MM.1S (cell line): ENCODE data around the gene HGS.

ENCODE experiments used
- DNase-seq: peaks from one replicate; pipeline ENCODE4 v3.0.0-alpha.2; 2015
- H2AFZ ChIP-seq: fragments of 300-600 bp; sonication (generic); 2 replicates; pipeline ENCODE4 v1.6.0; 2016; ENCODE audit warnings: antibody characterized with exemption, low read length
- H3F3A ChIP-seq: fragments of 300-600 bp; sonication (generic); 2 replicates; pipeline ENCODE4 v1.6.1; 2016; ENCODE audit warnings: mild to moderate bottlenecking, antibody characterized with exemption, low read length, moderate library complexity, mixed read lengths; ENCODE audit not compliant: insufficient read depth
- H3K27ac ChIP-seq: fragments of 300-600 bp; sonication (generic); 2 replicates; pipeline ENCODE4 v1.5.1; 2016; ENCODE audit warnings: mild to moderate bottlenecking, low read length
- H3K27me3 ChIP-seq: fragments of 300-600 bp; sonication (generic); replicated peaks from 2 replicates; pipeline ENCODE4 v1.6.0; 2016; ENCODE audit warnings: low read length; ENCODE audit not compliant: insufficient read depth
- H3K36me3 ChIP-seq: fragments of 300-600 bp; sonication (generic); replicated peaks from 2 replicates; pipeline ENCODE4 v1.6.1; 2016; ENCODE audit warnings: mild to moderate bottlenecking, low read length, mixed read lengths; ENCODE audit not compliant: insufficient read depth
- H3K4me1 ChIP-seq: fragments of 300-600 bp; sonication (generic); 2 replicates; pipeline ENCODE4 v1.6.1; 2016; ENCODE audit warnings: low read length, mixed read lengths
- H3K4me2 ChIP-seq: fragments of 300-600 bp; sonication (generic); 2 replicates; pipeline ENCODE4 v1.6.0; 2016; ENCODE audit warnings: low read depth, low read length
- H3K4me3 ChIP-seq: fragments of 300-600 bp; sonication (generic); 2 replicates; pipeline ENCODE4 v1.5.1; 2016; ENCODE audit warnings: low read length, mixed read lengths
- H3K79me2 ChIP-seq: fragments of 300-600 bp; sonication (generic); 2 replicates; pipeline ENCODE4 v1.6.1; 2016; ENCODE audit warnings: mixed run types, low read length, mixed read lengths
- H3K9ac ChIP-seq: fragments of 300-600 bp; sonication (generic); 2 replicates; pipeline ENCODE4 v1.6.1; 2016; ENCODE audit warnings: low read length, mixed read lengths
- H3K9me2 ChIP-seq: fragments of 300-600 bp; sonication (generic); replicated peaks from 2 replicates; pipeline ENCODE4 v1.6.1; 2016; ENCODE audit warnings: mild to moderate bottlenecking, low read length, mixed read lengths; ENCODE audit not compliant: insufficient read depth
- H3K9me3 ChIP-seq: fragments of 300-600 bp; sonication (generic); replicated peaks from 2 replicates; pipeline ENCODE4 v1.6.1; 2016; ENCODE audit warnings: mild to moderate bottlenecking, low read length, mixed read lengths; ENCODE audit not compliant: insufficient read depth
- H4K20me1 ChIP-seq: fragments of 300-600 bp; sonication (generic); 2 replicates; pipeline ENCODE4 v1.6.1; 2016; ENCODE audit warnings: mild to moderate bottlenecking, low read length, moderate library complexity, mixed read lengths; ENCODE audit not compliant: insufficient read depth
- EZH2 ChIP-seq: fragments of 300-600 bp; sonication (generic); optimal IDR thresholded peaks from 2 replicates; pipeline ENCODE3; 2017; ENCODE audit warnings: low read depth, mild to moderate bottlenecking, antibody characterized with exemption, low read length, mixed read lengths
- EZH2phosphoT487 ChIP-seq: fragments of 300-600 bp; sonication (generic); IDR thresholded peaks from 2 replicates; pipeline ENCODE4 v1.6.1; 2018; ENCODE audit warnings: antibody characterized with exemption, low read length
- TF ChIP-seq, protein P1 (sequence below): fragments of 300-600 bp; sonication (generic); IDR thresholded peaks from 2 replicates; pipeline ENCODE4 v1.5.1; 2016; ENCODE audit warnings: antibody characterized with exemption, low read length, mixed read lengths

The HGS gene

GRCh38 chr17:81676906-81677305, 6.9 kb upstream of the HGS start:
- Histone ChIP-seq H3F3A (0 out of 2 replicates have a peak, but pooled peaks cover 4% of the 10 kb centered on the region), H3K36me3 (no peaks in the 10 kb centered on the region), H3K79me2 (peaks cover 3% of the 10 kb centered on the region), H4K20me1 (no peaks in the 10 kb centered on the region), H3K9me2 (no peaks in the 10 kb centered on the region), H3K27ac (no peak overlapping the region), H3K4me3 (no peak overlapping the region), H3K27me3 (no peaks in the 10 kb centered on the region), H3K4me2 (no peak overlapping the region), H3K9me3 (no peaks in the 10 kb centered on the region), H3K4me1 (no peaks in the 10 kb centered on the region), H2AFZ (no peak overlapping the region), H3K9ac (no peak overlapping the region)
- no peak for DNase-seq
- TF ChIP-seq EZH2 = no peak
- no peak for TF ChIP-seq EZH2phosphoT487

DNA sequence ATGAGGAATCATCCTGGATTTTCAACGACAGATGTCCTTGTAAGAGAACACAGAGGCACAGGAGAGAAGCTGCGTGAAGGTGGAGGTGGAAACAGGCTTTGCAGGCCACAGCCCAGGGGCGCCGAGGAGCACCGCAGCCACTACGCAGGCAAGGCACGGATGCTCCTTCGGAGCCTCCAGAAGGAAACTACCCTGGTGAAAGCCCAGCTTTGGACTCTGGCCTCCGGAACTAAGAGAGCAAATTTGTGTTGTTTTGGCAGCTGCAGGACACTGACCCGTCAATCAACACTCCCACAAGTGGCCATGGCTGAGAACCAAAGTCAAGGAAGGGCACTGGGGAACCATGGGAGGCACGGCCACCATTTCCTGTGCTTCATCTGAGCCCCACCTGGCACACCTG, 3.7 kb upstream of the HGS start:
- no peaks in the 10 kb centered on the region for H3K36me3 ChIP-seq

GRCh38 chr17:81681672-81682071, 2.1 kb upstream of the HGS start:
- no peaks in the 10 kb centered on the region for H3K9me2 ChIP-seq
- H3K4me3 ChIP-seq = no peak overlapping the region
- H3K9me3 ChIP-seq = no peaks in the 10 kb centered on the region
- TF ChIP-seq, protein P1, sequence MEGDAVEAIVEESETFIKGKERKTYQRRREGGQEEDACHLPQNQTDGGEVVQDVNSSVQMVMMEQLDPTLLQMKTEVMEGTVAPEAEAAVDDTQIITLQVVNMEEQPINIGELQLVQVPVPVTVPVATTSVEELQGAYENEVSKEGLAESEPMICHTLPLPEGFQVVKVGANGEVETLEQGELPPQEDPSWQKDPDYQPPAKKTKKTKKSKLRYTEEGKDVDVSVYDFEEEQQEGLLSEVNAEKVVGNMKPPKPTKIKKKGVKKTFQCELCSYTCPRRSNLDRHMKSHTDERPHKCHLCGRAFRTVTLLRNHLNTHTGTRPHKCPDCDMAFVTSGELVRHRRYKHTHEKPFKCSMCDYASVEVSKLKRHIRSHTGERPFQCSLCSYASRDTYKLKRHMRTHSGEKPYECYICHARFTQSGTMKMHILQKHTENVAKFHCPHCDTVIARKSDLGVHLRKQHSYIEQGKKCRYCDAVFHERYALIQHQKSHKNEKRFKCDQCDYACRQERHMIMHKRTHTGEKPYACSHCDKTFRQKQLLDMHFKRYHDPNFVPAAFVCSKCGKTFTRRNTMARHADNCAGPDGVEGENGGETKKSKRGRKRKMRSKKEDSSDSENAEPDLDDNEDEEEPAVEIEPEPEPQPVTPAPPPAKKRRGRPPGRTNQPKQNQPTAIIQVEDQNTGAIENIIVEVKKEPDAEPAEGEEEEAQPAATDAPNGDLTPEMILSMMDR = no peak
- TF ChIP-seq EZH2phosphoT487 = no peak
- no peak for TF ChIP-seq EZH2
- 0 out of 2 replicates have a peak, but pooled peaks cover 7% of the 10 kb centered on the region for H3K36me3 ChIP-seq
- H4K20me1 ChIP-seq = no peaks in the 10 kb centered on the region
- H2AFZ ChIP-seq = no peak overlapping the region
- H3F3A ChIP-seq = no peaks in the 10 kb centered on the region
- H3K9ac ChIP-seq = no peak overlapping the region
- 0 out of 2 replicates have a peak, but pooled peaks cover 16% of the 10 kb centered on the region for H3K4me1 ChIP-seq
- H3K79me2 ChIP-seq = peaks cover 49% of the 10 kb centered on the region
- no peak for DNase-seq
- H3K4me2 ChIP-seq = no peak overlapping the region
- no peak overlapping the region for H3K27ac ChIP-seq
- no peaks in the 10 kb centered on the region for H3K27me3 ChIP-seq

More for the DNA sequence above, 3.7 kb upstream of the HGS start:
- TF ChIP-seq, protein P1 = no peak
- TF ChIP-seq EZH2 (no peak), EZH2phosphoT487 (no peak)
- Histone ChIP-seq H3K4me3 (no peak overlapping the region), H2AFZ (no peak overlapping the region), H3K27ac (no peak overlapping the region), H3K9me3 (no peaks in the 10 kb centered on the region), H3K4me1 (0 out of 2 replicates have a peak, but pooled peaks cover 9% of the 10 kb centered on the region), H3F3A (no peaks in the 10 kb centered on the region), H3K9ac (no peak overlapping the region), H3K79me2 (peaks cover 34% of the 10 kb centered on the region), H4K20me1 (no peaks in the 10 kb centered on the region), H3K27me3 (no peaks in the 10 kb centered on the region), H3K4me2 (no peak overlapping the region), H3K9me2 (no peaks in the 10 kb centered on the region)
- DNase-seq = no peak

DNA sequence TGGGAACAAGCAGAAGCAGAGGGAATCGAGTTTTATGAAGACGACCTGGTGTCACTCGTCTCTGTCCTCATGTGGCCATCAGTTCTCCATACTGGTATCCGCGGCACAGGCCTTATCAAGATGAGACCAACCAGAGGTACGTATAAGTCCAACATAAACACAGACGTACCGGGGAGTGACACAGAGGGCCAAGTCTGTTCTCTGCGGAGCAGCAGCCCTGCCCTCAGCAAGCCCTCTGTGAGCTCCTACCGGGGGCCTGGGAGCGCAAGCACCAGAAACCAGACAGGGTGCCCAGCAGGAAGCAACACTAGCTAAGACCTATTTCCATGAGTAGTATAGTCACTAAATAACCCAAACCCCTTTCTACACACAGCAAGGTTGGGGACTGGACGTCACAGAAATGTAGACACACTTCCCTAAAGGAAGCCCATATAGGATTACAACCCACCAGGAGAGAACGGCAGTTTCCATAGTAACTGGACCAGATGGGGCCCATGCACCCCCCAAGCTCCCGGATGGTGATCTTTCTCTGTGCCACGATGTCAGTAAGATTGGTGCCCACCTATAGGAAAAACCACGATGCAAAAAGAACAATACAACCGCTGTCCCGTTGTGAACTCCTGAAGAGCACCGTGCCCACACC, 1.1 kb upstream of the HGS start:
- TF ChIP-seq EZH2 (no peak), EZH2phosphoT487 (no peak)
- TF ChIP-seq, protein P1 = no peak
- Histone ChIP-seq H3K9ac (peak overlapping the region; percentile 87), H3K9me2 (no peaks in the 10 kb centered on the region), H3K4me2 (peak overlapping the region; percentile 96), H3K36me3 (peaks cover 7% of the 10 kb centered on the region; the same call in 1 of the 2 replicates), H3K9me3 (no peaks in the 10 kb centered on the region), H3K79me2 (peaks cover 59% of the 10 kb centered on the region), H3K27ac (no peak overlapping the region), H3K4me3 (peak overlapping the region; percentile 94), H3K27me3 (no peaks in the 10 kb centered on the region), H4K20me1 (no peaks in the 10 kb centered on the region), H2AFZ (peak overlapping the region; percentile 83; the same call in 1 of the 2 replicates), H3K4me1 (0 out of 2 replicates have a peak, but pooled peaks cover 16% of the 10 kb centered on the region), H3F3A (no peaks in the 10 kb centered on the region)
- DNase-seq = no peak
